HG03439 (cell line): Measurements from ENCODE around the gene CLRN3.

Source experiments
- ATAC-seq: cut with Tn5 transposase; IDR thresholded peaks from one replicate; pipeline ENCODE4 v1.9.1; 2021; ENCODE audit warnings: mild to moderate bottlenecking, moderate library complexity; ENCODE audit not compliant: unreplicated experiment

Gene CLRN3

DNA sequence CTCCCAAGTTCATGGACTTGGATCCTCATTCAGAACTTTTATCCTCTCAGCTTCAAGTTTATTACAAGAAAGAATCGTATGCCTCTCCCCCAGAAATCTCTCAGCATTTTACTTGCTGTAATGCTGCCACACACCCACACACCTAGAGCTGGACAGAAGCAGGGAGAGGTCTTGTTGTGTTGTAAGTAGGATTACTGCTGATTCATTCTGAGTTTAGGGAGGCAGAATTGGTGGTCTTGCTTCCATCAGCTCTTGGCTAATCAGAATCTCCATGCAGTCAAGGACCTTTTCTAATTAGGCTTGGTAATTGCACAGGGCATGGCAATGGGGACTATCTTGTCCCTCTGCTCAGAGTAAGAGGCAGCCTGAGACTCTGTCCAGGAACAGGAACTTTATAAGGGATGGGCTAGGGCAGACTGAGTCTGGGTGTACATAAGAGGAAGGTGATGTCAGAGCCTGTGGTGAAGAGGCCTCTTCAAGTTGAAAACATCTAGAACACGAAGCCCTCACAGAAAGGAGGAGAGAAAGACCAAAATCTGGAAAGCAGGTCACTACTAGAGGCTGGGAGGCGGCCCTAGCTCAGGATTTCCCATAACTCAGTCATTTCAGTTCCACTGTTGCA is 7.1 kb upstream of the CLRN3 start:
- no peak for ATAC-seq

DNA sequence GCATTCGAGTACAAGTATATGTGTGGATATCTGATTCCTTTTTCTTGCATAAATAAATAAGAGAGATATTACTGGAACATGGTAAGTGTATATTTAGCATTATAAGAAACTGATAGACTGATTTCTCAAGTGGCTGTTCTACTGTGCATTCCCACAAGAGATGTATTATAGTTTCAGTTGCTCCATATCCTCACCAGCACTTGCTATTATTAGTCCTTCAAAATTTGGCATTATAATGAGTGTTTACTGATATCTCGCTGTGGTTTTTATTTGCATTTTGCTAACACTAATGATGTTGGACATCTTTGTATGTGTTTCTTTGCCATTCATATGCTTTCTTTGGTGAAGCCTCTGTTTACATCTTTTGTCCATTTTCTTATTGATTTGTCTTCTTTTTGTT is 4.4 kb upstream of the CLRN3 start:
- ATAC-seq = no peak

- ATAC-seq = no peak
Observed at GRCh38 chr10:127896590-127896989, 3.8 kb upstream of the CLRN3 start.

DNA sequence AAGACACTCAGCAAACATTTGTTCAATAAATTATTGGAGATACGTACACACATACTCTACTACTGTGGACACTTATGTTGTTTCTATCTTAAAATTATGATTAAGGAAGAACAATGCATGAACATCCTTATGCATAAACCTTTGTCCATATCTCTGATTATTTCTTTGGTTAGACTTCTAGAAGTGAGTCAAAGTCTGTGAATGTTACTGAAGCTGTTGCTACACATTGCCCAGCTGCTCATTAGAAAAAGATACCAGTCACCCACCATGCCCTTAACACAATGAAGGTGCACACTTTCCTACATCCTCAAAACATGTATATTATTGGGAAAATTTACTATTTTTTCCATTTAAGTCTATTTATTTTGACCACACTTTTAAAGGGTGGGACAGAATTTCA is 1.4 kb upstream of the CLRN3 start:
- no peak for ATAC-seq

DNA sequence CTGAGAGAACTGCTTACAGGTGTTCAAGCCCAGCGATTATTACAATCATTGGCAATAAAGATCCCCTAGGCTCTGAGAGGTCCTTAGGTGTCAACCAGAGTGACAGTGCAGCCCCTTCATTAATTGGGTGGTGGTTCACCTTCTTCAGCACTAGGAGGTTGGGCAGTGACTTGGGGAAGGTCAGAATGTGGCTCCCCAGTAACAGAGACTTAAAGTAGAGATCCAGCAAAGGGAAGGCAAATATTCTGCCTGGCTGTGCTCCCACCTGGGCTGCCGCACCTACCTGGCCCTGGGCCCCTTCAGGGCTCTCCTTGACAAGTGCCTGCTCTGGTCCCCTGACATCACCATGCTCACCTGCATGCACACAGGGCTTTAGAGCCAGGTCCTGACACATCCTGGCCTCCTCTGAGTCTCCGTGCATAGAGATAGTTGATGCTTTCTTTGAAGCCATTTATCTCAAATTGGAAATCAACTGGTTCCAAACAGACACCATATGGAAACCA is 1.9 kb downstream of the CLRN3 start:
- ATAC-seq = no peak

DNA sequence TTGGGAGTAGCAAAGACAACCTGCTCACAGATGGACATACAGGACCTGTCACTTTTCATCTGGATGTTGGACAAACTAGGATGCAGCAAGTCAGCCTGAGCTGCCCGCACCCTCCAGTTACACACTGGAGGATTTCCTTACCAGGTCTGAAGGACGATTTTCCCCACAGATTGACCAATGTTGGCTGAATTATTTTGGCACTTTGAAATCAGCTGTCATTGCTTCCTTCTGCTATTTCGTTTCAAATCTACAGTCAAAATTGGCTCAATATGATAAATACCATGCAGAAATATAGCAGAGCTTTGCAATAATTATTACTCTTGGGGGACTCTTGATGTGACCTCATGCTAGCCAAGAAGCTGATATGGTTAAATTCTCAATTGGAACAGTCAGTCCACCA is 2.5 kb downstream of the CLRN3 start:
- no peak for ATAC-seq

- no peak for ATAC-seq
Observed at GRCh38 chr10:127889605-127890195, 3.0 kb downstream of the CLRN3 start.

DNA sequence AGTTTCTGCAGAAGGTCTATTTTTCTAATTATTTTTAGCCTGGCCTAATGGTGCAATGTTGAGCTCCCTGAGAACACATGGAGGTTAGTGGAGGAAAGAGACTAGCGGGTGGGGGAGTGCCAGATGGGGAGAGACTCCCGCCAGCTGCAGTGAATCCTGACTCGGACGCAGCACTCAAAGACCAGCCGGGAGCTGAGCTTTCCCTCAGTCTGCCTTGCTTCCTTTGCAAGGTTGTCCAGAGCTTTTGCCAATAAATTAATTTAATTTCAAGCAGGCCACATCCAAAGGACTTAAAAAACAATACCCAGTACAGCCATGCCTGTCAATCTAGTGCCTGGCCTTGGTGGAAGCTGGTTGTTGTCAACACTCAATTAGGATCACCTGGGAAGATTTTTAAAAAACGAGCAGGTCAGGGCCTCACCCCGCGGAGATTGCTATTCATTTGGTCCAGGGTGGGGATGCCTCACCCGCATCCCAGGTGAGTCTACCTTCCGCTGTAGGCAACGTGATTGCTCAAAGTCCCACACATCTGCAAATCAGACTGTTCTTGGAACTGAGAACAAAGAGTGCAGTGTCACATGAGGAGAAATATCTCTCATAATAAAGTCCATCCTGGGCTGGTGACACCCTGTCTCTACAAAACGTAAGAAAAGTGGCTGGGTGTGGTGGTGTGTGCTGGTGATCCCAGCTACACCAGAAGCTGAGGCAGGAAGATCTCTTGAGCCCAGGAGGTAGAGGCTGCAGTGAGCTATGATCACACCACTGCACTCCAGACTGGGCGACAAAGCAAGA is 4.0 kb downstream of the CLRN3 start:
- ATAC-seq = no peak

GRCh38 chr10:127887541-127888415 is 5.0 kb downstream of the CLRN3 start:
- ATAC-seq = no peak

DNA sequence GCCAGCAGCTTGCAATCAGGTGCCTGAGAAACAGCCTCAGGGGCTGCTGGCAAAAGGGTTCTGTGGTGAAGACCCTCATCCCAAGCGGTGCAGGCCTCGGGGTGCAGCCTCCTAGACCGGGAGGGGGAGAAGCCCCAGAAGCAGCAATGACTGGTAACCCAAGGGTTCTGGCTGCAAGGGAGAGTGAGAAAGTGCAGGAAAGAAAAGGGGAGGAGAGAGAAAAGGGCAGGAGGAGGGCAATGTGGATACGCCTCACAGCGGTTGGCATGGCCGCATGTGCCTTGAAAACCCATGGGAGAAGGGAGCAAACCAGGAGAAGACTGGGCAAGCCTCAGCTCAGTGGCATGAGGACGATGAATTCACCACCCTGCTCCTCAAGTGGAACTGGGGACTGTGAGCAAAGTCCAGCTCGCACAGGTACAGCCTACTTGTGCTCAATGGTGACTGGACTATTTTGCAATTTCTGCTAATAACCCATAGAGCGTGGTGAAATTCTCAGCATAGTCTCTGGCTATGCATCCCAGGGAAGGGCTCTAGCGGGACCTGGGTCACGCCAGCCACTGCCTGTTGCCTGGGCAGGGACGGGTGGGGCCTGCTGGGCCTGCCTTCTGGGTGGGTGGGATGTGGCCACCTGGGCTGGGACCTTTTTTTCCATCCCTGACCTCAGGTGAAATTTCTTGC is 6.2 kb downstream of the CLRN3 start:
- no peak for ATAC-seq

DNA sequence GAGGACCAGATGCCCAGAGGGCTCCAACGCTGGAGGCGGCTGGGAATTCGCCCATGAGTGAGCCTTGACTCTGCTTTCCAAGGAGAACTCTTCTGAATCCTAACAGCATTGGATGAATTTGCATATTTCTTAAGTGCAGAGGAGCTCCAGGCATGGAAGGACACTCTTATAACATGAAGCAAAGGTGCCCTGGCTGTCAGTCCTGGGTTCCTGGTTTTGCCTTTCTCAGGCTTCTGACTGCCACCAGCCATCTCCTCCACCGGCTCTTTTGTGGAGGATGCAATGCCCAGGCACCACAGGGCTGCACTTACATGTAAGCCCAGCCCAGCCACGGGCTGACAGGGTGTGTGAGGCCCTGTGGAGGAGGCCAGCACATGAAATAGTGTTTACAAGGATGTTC is 8.2 kb downstream of the CLRN3 start:
- ATAC-seq = no peak

- ATAC-seq = no peak
Observed at GRCh38 chr10:127883516-127883915, 9.2 kb downstream of the CLRN3 start.

GRCh38 chr10:127882801-127883459 is 9.8 kb downstream of the CLRN3 start:
- no peak for ATAC-seq

GRCh38 chr10:127882391-127882790 is 10.3 kb downstream of the CLRN3 start:
- ATAC-seq = no peak

DNA sequence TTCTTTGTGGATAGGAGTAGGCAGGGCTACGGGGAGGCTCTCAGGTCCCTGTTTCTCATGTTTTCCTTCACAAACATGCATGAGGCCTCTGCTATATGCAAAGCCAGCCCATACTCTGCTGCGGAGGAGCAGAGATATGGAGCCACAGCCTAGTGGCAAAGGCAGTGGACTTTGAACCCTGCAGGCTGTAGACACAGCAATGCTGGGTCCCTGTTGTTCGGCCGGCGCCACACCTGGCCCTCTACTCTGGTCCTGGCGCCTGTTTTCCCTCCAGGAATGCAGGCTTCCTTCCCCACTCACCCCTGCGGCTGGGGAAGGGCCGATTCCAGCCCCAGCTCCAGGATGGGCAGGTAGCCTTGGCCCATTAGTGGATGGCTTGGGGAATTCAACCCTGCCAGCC is 11.5 kb downstream of the CLRN3 start:
- no peak for ATAC-seq

GRCh38 chr10:127880557-127880956 is 12.2 kb downstream of the CLRN3 start:
- no peak for ATAC-seq

DNA sequence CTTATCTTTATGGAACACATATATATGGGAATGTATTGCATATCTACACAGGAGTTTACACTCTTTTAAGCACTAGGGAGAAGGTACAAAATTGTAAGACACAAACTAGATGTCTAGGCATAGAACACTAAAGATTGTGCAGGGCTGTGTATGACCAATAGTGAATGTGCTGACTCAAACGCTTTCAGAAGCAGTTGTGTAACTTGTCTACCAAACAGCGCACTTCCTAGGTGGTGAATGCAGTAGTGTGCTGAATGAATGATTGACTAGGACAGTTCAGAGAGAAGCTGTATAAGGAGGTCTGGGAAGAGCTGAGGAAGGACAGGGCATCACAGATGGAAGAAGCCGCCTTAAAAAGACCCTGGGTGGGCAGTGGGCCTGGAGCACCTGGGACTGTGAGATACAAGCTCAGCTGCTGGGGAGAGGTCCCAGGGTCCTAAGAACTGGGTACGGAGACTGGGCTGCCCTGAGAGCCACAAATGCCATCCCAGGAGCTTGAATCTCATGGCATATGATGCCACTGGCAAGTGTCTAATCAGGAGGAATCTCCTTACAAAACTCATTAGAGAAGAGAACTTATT is 14.2 kb downstream of the CLRN3 start:
- ATAC-seq = no peak

GRCh38 chr10:127877699-127878098 is 15.0 kb downstream of the CLRN3 start:
- no peak for ATAC-seq

DNA sequence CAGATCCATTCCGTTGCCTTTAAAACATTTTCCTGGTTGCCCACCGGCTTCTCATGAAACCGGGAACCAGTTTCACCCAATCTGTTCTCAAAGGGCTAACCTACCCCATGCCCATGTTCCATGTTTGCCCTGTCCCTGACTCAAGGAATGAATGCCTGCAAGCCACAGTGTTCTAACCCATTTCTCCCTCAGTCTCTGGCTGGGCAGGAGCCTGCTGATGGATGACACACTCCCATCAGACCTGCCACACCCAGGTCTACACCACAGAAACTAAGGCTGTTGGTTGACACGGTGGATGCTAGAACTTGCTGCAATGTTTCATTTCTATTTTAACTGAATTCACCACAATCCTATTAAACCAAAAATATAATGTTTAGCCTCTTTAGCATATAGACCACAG is 15.6 kb downstream of the CLRN3 start:
- no peak for ATAC-seq

- ATAC-seq = no peak
Observed at GRCh38 chr10:127875916-127876315, 16.8 kb downstream of the CLRN3 start.
